HepG2 (cell line): ENCODE data around the gene MARCHF4.

Experiments
- MAZ ChIP-seq, 2 experiments: sonication (generic) in 1 of 2; formaldehyde crosslinking in 1 of 2; IDR thresholded peaks; 2 replicates each; pipeline versions ENCODE4 v1.5.0 to v1.6.1; 2012 to 2020; ENCODE audit warnings: low read depth in 2 of 2, mild to moderate bottlenecking in 2 of 2, borderline replicate concordance in 1 of 2, improper control_type of control experiment in 1 of 2, low read length in 1 of 2, missing genetic modification reagents in 1 of 2, moderate library complexity in 1 of 2
- NCOA5 ChIP-seq: sonication (generic); formaldehyde crosslinking; IDR thresholded peaks from 2 replicates; pipeline ENCODE4 v1.4.0; 2020; ENCODE audit warnings: missing genetic modification reagents
- ZBTB21 ChIP-seq: sonication (generic); formaldehyde crosslinking; IDR thresholded peaks from 2 replicates; pipeline ENCODE4 v1.4.0; 2020; ENCODE audit warnings: missing genetic modification reagents

DNA sequence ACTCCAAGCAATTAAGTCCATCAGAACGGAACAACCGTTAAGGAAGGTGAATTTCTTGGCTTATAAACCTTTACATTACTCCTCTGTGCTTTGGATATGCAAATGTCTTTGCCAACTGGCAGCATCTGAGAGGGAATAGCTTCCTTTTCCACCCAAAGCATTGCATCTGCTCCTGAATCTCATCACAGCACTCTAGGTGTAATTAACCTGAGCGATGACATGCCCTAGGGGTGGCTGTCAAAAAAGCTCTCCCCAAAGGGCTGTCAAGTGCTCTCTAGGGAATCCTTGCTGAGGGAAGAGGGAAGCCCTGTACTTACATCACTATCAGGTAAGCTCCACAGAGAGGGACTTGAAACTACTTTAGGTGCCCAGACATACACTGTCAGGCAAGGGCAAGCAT is 34.5 kb upstream of the MARCHF4 start:
- TF ChIP-seq NCOA5 (CRISPR knock-in tag) (no peak), MAZ (IDR thresholded peaks at IDR 0.05; ENCODE audit: borderline replicate concordance, low read depth, low read length) (no peak), MAZ (CRISPR knock-in tag; IDR thresholded peaks at IDR 0.05; ENCODE audit: low read depth) (no peak), ZBTB21 (CRISPR knock-in tag) (no peak)
